A549 (cell line): Measurements from ENCODE around the gene MBNL1.

Source experiments
- SMC3 ChIP-seq: fragments of >200 bp; sonication (Bioruptor Twin); formaldehyde crosslinking; IDR thresholded peaks from 3 replicates; pipeline ENCODE4 v1.6.1; 2018; ENCODE audit warnings: inconsistent platforms
- SREBF2 ChIP-seq: fragments of 450-650 bp; IDR thresholded peaks from 2 replicates; pipeline ENCODE4 v1.6.1; 2014; ENCODE audit warnings: mild to moderate bottlenecking, moderate library complexity
- TF ChIP-seq, protein P1 (sequence below): fragments of >200 bp; sonication (Bioruptor Twin); formaldehyde crosslinking; IDR thresholded peaks from 3 replicates; pipeline ENCODE4 v1.5.1; 2016

DNA sequence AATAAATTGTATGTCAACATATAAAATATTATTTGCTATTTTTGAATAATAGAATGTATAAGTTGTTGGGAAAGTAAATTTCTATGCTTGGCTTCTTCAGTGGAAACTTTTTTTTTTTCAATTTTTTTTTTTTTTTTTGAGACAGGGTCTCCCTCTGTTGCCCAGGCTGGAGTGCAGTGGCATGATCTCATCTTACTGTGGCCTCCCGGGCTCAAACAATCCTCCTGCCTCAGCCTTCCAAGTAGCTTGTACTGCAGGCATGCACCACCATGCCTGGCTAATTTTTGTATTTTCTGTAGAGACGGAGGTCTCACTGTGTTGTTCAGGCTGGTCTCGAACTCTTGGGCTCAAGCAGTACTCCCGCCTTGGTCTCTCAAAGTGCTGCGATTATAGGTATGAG is 16.8 kb downstream of the MBNL1 start:
- TF ChIP-seq SMC3 = no peak
- TF ChIP-seq, protein P1, sequence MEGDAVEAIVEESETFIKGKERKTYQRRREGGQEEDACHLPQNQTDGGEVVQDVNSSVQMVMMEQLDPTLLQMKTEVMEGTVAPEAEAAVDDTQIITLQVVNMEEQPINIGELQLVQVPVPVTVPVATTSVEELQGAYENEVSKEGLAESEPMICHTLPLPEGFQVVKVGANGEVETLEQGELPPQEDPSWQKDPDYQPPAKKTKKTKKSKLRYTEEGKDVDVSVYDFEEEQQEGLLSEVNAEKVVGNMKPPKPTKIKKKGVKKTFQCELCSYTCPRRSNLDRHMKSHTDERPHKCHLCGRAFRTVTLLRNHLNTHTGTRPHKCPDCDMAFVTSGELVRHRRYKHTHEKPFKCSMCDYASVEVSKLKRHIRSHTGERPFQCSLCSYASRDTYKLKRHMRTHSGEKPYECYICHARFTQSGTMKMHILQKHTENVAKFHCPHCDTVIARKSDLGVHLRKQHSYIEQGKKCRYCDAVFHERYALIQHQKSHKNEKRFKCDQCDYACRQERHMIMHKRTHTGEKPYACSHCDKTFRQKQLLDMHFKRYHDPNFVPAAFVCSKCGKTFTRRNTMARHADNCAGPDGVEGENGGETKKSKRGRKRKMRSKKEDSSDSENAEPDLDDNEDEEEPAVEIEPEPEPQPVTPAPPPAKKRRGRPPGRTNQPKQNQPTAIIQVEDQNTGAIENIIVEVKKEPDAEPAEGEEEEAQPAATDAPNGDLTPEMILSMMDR = no peak
- TF ChIP-seq SREBF2 = no peak
